ENCODE results near the gene ABHD14A. TPM values are rescaled to one million over a fixed set of nuclear protein-coding genes. Genes with fewer than 3 reads are reported as not detected.
"Not testable (repeated sequence)": the region's sequence is repeated elsewhere in the genome, so short reads cannot be mapped to it uniquely, and the experiment has no call there.

The ABHD14A gene
- polyA plus RNA-seq (2013, experiment 1 of 2; ENCODE audit: insufficient read length): 10.5 TPM
- 12.2 TPM for polyA plus RNA-seq (2013, experiment 2 of 2; ENCODE audit: insufficient read length)

GRCh38 chr3:51974963-51975851 lies at the start of gene ABHD14A:
Gene ABHD14A (plus strand): TSS chr3:51975064. CDS start chr3:51975136, 72 bp downstream.
- DNase-seq: peak; percentile 69

GRCh38 chr3:51927061-51927977 lies 47.5 kb upstream of the ABHD14A start:
- no peak for DNase-seq

DNA sequence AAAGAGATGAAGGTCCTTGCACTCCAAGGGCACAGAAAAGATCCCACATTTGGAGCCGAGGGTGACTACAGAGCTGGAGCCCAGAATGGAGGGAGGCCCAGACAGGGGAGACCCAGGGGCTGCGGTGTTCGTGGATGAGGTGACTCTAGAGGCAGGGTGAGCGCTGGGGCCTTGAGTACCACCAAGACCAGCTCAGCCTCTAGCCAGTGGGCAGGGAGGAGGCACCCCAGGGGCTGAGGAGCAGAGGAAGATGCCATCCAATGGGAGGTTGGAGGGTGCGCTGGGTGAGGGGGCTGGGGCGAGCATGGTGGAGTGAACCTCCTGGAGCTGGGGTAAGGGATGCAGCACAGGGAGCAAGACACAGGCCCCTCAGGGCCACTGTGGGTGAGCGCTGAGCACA lies 46.4 kb upstream of the ABHD14A start:
- DNase-seq: no peak

- not testable (repeated sequence) for DNase-seq
Observed at GRCh38 chr3:51928981-51929380, 45.9 kb upstream of the ABHD14A start.

DNA sequence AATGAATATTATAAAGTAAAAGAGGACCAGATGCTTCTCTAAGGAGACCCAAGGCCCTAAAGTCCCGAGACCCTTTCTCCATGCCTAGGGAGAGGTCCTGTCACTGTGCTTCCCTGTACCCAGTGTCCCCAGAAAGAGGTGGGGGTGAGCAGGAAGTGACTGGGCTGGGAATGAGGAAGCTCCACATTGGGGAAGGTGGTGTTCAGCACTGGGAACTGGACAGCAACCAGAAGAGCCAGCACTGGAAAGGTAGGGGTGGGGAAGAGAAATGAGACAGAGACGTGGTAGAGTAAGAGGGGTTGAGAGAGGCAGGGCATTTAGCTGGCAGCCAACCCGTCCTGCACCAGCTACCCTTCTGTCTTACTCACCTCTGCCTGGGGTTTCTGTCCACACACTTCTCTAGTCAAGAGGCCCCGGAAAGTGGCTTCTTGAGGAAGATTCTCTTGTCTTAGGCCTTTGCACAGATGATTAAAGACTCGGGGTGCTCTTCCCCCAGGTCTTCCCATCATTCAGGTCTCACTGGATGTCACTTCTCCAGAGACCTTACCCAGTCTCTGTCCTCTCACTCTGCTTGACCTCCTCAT lies 45.4 kb upstream of the ABHD14A start:
- no peak for DNase-seq

- no peak for DNase-seq
Observed at GRCh38 chr3:51930439-51930838, 44.4 kb upstream of the ABHD14A start.

GRCh38 chr3:51931756-51932155 lies 43.1 kb upstream of the ABHD14A start:
- DNase-seq: no peak

DNA sequence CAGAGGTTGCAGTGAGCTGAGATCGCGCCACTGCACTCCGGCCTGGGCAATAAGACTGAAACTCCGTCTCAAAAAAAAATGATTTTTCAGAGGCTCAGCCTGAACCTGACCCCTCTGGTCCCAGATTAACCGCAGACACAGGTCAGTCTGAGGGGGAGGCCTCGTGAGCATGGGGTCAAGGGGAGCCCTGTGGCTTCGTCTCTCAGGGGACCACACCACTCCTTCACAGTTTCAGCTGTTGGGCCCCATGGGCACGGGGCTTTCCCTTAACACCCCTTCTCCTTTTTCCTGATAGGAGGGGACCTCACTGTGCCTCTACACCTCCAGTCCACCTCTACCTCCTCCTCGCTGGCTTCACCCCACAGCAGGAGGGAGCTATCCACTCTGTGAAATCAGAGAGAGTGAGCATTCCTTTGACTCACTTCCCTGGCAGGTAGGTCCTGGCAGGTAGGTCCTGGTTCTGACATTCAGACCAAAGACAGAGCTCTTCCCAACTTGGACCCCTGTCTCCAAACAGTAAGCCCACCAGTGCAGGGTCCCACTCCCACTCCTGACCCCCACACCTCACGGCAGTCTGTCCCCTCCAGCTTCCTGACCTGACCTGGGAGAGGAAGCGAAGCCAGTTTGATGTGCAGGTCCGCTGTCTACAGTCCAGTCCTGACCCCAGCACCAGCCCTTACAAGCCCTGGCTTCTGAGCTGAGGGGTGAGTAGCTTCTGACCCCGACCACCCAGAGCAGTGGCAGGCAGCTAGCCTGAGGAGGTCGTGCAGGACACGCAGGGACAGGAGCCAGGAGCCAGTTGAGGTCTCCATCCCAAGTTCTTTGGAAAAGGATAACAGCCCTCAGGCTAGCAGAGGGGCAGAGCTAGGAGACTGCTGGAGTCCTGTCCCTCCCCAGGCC lies 42.1 kb upstream of the ABHD14A start:
- DNase-seq: no peak

DNA sequence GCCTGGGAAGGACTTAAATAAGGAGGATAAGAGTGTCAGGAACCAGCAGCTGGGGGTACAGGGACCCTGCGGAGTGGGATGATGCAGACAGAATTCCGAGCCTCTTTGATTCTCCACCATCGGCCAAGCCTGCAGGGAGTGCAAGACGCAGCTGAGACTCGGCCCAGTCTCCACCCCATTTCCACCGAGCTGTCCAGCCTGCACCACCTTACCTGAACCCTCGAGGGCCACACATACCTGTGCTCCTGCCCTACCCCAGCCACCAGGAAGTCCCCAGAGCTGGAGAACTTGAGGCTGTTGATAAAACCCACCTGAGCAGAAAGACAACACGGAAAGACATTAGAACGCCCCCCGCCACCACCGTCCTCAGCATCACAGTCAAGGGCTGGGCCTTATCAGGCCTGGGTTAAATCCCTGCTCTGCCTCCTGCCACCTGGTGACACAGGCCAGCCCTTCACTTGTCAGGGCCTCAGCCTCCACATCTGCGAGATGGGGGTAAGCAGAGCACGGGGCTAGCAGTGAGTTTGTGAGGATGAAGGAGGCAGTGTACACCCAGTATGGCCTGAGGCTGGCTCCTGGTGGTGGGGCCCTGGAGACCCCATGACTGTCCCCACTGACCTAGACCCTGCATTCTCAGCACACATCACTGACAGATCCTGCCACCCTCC lies 41.3 kb upstream of the ABHD14A start:
- no peak for DNase-seq

DNA sequence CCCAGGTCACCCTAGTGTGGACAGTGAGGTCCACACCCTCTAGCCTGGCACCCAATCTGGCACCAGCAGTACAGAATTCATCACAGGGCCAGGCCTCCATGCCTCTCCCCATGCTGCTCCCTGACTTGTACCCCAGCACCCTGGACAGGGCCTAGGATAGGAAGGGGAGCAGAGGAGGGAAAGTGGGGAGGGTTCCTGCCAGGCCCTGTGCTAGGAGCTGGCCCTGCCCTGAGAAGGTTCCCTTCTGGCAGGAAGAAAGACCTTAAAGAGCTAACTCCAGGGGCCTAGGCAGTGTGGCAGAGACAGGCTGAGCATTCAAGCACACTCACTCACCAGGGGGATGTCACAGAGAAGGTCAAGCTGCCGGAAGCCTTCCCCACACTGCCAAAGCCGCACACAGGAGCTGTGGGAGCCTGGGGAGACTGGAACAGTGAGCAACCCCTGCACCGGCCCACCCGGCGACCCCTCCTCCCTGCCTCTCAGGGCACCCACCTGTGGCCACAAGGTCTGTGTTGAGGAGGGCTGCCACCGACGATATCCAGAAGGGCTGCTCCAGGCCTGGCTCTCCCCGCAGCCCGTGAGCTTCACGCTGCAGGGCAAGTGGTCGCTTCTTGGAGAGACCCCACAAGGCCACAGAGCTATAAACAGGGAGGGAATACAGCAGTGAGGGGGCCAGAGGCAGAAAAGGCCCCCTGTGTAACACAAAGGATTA lies 40.6 kb upstream of the ABHD14A start:
- DNase-seq: no peak

DNA sequence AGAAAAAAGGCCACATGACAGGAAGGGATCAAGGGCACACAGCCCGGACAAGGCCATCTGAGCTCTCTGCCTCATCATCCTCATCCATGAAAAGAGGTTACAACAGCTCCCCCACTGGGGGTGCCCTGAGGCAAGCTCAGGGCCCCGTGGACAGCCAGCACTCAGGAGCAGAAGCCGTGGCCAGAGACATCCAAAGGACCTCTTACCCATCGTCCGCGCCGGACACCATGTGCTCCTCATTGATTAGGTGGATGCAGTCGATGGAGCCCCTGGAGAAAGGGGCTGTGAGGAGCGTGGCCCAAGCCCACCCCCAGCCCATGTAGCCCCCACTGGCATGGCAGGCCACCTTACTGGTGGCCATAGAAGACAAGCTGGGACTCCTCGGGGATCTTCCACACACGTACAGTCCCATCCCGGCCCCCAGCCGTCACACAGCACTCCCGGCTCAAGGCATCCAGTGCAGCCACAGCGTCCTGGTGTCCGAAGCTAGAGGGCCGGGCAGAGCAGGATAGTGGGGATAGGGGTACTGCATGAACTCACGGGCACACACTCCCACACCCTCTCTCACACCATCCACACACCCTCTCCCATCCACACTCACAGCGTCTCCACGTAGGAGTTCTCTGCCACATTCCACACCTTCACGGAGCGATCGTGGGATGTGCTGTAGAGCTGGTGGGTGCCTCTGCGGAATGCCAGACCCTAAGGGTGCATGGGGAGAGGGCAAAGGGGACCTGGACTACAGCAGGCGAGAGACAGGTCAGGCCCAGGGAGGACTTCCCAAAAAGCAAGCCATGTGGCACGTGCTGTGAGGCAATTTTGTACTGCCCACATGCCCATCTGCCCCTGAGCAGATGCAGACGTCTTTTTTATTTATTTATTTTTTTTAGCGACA lies 39.6 kb upstream of the ABHD14A start:
- DNase-seq: no peak

DNA sequence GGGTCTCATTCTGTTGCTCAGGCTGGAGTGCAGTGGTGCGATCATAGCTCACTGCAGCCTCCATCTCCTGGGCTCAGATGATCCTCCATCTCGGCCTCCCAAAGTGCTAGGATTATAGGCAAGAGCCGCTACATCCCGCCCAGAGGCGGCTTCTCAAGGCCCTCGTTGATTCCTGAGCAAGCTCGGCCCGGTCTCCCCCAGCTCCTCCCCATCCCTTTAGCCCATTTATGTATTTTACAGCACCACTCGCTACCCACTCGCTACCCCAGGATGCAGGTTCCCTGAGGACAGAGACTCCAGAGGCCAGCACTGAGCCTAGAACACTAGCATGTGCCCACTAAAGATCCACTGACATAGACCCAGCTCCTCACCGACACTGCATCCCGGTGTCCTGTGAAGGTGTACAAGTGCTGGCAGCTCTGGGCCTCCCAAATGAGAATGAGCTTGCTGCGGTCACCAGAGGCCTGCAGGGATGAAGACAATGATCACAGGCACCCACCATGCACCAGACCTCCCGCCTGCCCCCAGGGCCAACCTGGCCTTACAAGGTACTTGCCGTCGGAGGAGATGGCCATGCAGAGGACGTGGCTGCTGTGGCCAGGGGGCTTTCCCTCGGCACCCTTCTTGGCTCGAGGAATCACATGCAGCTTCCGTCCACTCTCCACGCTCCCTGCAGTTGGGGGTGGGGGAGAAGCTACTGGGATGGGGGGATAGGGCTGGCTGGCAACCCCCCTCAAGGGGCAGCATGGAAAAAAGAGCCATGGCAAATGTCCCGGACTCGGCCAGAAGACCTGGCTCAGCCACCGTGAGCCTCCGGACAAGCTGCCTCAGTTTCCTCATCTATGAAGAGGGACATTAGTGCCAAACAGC lies 38.7 kb upstream of the ABHD14A start:
- DNase-seq: no peak

- no peak for DNase-seq
Observed at GRCh38 chr3:51937014-51937413, 37.9 kb upstream of the ABHD14A start.

DNA sequence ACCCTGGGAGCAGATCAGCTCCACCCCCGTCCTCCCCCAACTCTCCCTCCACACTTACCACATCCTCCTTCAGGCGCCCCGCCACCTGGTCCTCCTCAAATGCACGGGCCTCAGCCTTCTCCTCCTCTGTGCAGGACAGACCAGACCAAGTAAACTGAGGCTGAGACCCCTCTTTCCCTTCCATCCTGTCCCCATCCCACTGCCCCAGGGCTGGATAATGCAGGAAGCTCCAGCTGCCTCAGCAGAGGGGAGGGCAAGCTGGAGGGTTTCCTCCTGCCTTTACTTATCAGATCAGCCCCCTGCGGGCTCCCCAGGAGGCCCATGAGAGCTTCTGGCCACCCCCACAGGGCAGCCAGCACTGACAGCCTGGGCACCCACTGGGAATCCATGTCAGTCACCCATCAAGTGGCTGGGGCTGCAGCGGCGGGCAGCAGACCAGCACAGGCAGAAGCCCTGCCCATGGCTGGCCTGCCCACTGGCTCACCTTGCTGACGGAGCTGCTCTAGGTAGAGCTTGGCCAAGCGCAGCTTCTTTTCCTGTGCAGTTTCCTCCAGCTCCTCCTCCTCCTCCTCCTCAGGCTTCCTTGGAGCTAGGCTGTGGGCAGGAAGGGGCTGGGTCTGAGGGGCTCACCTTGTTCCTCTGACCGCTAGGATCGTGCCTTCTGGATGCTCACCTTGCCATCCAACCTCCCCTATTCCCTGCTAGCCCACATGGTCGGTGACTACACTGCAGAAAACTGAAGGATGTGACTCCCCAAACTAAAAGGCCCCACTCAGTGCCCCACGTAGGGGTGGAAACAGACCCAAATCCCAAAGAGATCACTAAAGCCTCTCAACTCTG lies 37.0 kb upstream of the ABHD14A start:
- DNase-seq: no peak

DNA sequence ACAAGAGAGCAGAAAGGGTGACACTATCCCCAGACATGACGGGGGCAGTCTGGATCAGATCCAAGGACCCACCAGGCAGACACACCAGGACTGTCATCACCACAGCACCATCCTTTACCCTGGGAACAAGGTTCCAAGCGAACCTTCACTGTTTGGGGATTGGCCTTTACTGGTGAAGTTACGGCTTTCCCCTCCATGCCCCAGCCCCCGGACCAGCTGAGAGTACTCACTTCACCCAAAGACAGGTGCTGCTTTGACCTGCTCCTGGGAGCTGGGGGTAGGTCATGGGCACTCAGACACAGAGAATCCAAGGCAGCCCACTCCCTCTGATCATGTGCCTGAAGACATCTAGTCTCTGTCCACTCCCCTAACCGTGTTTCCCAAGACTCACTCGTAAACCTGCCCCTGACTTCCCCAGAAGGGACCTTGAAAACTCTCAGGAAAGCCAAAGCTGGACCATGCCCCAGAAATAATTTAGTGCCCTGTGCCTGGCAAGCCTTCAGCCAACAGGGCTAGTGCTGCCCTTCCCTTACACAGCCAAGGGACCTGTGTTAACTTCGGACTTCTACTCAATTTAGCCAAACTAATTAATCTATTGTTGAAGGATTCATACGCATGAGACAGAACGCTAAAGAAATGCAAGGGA lies 36.0 kb upstream of the ABHD14A start:
- DNase-seq: no peak

DNA sequence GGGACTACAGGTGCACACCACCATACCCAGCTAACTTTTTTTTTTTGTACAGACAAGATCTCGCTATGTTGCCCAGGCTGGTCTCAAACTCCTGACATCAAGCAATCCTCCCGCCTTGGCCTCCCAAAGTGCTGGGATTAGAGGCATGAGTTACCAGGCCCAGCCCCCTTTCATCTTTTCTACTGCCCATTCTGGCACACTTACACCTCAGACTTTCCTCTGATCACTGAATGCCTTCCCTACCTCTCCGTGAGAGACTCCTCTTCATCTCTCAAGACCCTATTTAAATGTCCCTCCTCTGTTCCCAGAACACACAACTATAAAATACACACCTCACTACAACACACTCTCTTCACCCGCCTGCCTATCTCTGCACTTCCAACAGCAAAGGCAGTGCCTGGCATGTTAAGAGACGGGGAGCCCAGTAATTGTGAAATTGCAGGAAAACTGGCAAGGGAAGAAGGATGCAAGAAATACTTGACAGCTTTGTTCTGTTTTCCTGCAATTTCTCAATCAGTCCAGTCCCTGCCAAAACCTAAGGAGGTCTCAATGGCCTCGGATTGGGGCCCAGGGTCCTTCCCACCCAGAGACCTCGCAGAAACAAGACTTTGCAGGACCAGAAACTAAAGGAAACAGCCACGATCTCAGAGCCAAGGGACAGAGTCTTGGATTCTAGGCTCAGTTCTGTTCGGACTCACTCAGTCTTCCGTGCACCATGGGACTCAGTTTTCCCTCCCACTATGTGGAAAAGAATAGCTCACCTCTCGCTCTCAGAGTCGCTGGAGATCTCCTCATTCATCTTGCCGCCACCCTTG lies 34.0 kb upstream of the ABHD14A start:
- DNase-seq: no peak

All from fibroblast of skin of scalp (primary cell).